H1 (cell line): Measurements from ENCODE around the gene STAM. TPM values are rescaled to one million over a fixed set of nuclear protein-coding genes. Genes with fewer than 3 reads are reported as not detected.

ENCODE experiments used
- CTCF ChIA-PET: fragments of 300-600 bp; sonication (Branson Sonifier 250); formaldehyde crosslinking; loops from one replicate; lab custom pipeline; 2021; ENCODE audit not compliant: partially characterized antibody; lab: Charles Lee
- POLR2A ChIA-PET: fragments of 300-600 bp; sonication (Branson Sonifier 250); formaldehyde crosslinking; loops from one replicate; lab custom pipeline; 2021; ENCODE audit warnings: inconsistent platforms; ENCODE audit not compliant: partially characterized antibody; lab: Charles Lee
- DNase-seq, 2 experiments: peaks; one replicate each; pipeline versions ENCODE4 v3.0.0 to v3.0.0-alpha.2; 2010 to 2022; ENCODE audit warnings: low spot score in 2 of 2, low read depth in 1 of 2, mixed read lengths in 1 of 2
- FAIRE-seq: peaks from 2 replicates; lab custom pipeline; 2011; peaks lifted over from hg19 to GRCh38; lab: Jason Lieb, UNC
- H2AFZ ChIP-seq: 2 replicates; pipeline ENCODE4 v1.8.1; 2012; ENCODE audit warnings: low read length, inconsistent platforms
- H2AK5ac ChIP-seq: 2 replicates; pipeline ENCODE4 v1.6.1; 2013; ENCODE audit warnings: low read depth, low read length
- H2BK120ac ChIP-seq: replicated peaks from 2 replicates; pipeline ENCODE3; 2013; ENCODE audit warnings: low read depth, low read length, inconsistent platforms
- H2BK12ac ChIP-seq: 2 replicates; pipeline ENCODE4 v1.6.1; 2013; ENCODE audit warnings: low read depth, low read length
- H2BK15ac ChIP-seq: 2 replicates; pipeline ENCODE4 v1.6.1; 2013; ENCODE audit warnings: low read length
- H2BK20ac ChIP-seq: 2 replicates; pipeline ENCODE4 v1.6.1; 2013; ENCODE audit warnings: low read length
- H2BK5ac ChIP-seq: 2 replicates; pipeline ENCODE4 v1.6.1; 2013; ENCODE audit warnings: low read depth, low read length
- H3K14ac ChIP-seq: 2 replicates; pipeline ENCODE4 v1.6.1; 2013; ENCODE audit warnings: inconsistent platforms; ENCODE audit not compliant: insufficient read length
- H3K18ac ChIP-seq: 2 replicates; pipeline ENCODE4 v1.6.1; 2013; ENCODE audit warnings: low read length; ENCODE audit errors: extremely low read depth
- H3K23ac ChIP-seq: 2 replicates; pipeline ENCODE4 v1.6.1; 2013; ENCODE audit warnings: inconsistent platforms; ENCODE audit not compliant: insufficient read length
- H3K23me2 ChIP-seq: 2 replicates; pipeline ENCODE4 v1.6.1; 2013; ENCODE audit warnings: low read depth, low read length
- H3K27ac ChIP-seq: 2 replicates; pipeline ENCODE4 v1.6.1; 2011; ENCODE audit warnings: low read depth, low read length, inconsistent platforms
- H3K27me3 ChIP-seq, 4 experiments: replicated peaks in 1 of 4; 1 replicate in 1 of 4; 2 replicates in 3 of 4; pipeline versions ENCODE4 v1.6.1 to v1.8.1; 2011 to 2013; ENCODE audit warnings: low read length in 3 of 4, mild to moderate bottlenecking in 3 of 4, inconsistent platforms in 2 of 4, mixed read lengths in 2 of 4, moderate library complexity in 1 of 4; ENCODE audit not compliant: control insufficient read depth in 3 of 4, insufficient read depth in 3 of 4; ENCODE audit errors: extremely low read depth in 1 of 4
- H3K36me3 ChIP-seq, 4 experiments: 2 replicates each; pipeline versions ENCODE4 v1.6.1 to v1.8.1; 2011 to 2013; ENCODE audit warnings: mild to moderate bottlenecking in 4 of 4, low read length in 3 of 4, moderate library complexity in 2 of 4, control low read depth in 1 of 4, inconsistent platforms in 1 of 4; ENCODE audit not compliant: insufficient read depth in 4 of 4, control insufficient read depth in 2 of 4
- H3K4ac ChIP-seq: replicated peaks from 2 replicates; pipeline ENCODE3; 2013; ENCODE audit warnings: low read length, low read depth, mixed read lengths, inconsistent platforms; ENCODE audit not compliant: insufficient read length
- H3K4me1 ChIP-seq, 4 experiments: replicated peaks in 1 of 4; 1 replicate in 1 of 4; 2 replicates in 3 of 4; pipeline versions ENCODE4 v1.6.1 to v1.8.1; 2011 to 2013; ENCODE audit warnings: low read length in 3 of 4, inconsistent platforms in 2 of 4, mixed read lengths in 1 of 4; ENCODE audit not compliant: insufficient read depth in 4 of 4, control insufficient read depth in 3 of 4
- H3K4me2 ChIP-seq, 2 experiments: 2 replicates each; pipeline versions ENCODE4 v1.6.1 to v1.8.1; 2011 to 2013; ENCODE audit warnings: low read depth in 2 of 2, low read length in 2 of 2, control low read depth in 1 of 2, inconsistent platforms in 1 of 2, mild to moderate bottlenecking in 1 of 2; ENCODE audit not compliant: insufficient read depth in 1 of 2
- H3K4me3 ChIP-seq, 4 experiments: fragments of 200-600, 300-600 bp in 1 of 4; sonication (generic), shearing (Covaris generic), sonication (Bioruptor Twin) in 1 of 4; 2 replicates each; pipeline versions ENCODE4 v1.5.1 to v1.8.1; 2011 to 2016; ENCODE audit warnings: low read length in 4 of 4, low read depth in 3 of 4, control low read depth in 2 of 4, inconsistent platforms in 2 of 4, mild to moderate bottlenecking in 2 of 4, mixed read lengths in 1 of 4, moderate library complexity in 1 of 4; ENCODE audit not compliant: insufficient read depth in 2 of 4; ENCODE audit errors: extremely low read depth in 1 of 4
- H3K56ac ChIP-seq: replicated peaks from 2 replicates; pipeline ENCODE3; 2013; ENCODE audit warnings: low read depth, mild to moderate bottlenecking, mixed read lengths, low read length, inconsistent platforms; ENCODE audit not compliant: insufficient read length
- H3K79me1 ChIP-seq: 2 replicates; pipeline ENCODE4 v1.6.1; 2013; ENCODE audit warnings: low read depth, low read length, control low read depth
- H3K79me2 ChIP-seq, 2 experiments: 2 replicates each; pipeline versions ENCODE4 v1.6.1 to v1.8.1; 2012 to 2013; ENCODE audit warnings: low read length in 2 of 2, mild to moderate bottlenecking in 2 of 2, inconsistent platforms in 1 of 2; ENCODE audit not compliant: insufficient read depth in 2 of 2, control insufficient read depth in 1 of 2
- H3K9ac ChIP-seq, 4 experiments: replicated peaks in 1 of 4; 1 replicate in 1 of 4; 2 replicates in 3 of 4; pipeline versions ENCODE4 v1.6.1 to v1.8.1; 2011 to 2013; ENCODE audit warnings: low read depth in 3 of 4, low read length in 3 of 4, control low read depth in 2 of 4, mild to moderate bottlenecking in 2 of 4, moderate library complexity in 2 of 4, inconsistent platforms in 1 of 4; ENCODE audit errors: extremely low read depth in 1 of 4
- H3K9me3 ChIP-seq, 2 experiments: 2 replicates each; pipeline versions ENCODE4 v1.6.1 to v1.8.1; 2012 to 2013; ENCODE audit warnings: mild to moderate bottlenecking in 2 of 2, moderate library complexity in 2 of 2, control low read depth in 1 of 2, inconsistent platforms in 1 of 2, low read depth in 1 of 2, low read length in 1 of 2, mixed read lengths in 1 of 2; ENCODE audit not compliant: insufficient read depth in 2 of 2
- H4K20me1 ChIP-seq, 2 experiments: replicated peaks in 1 of 2; 2 replicates each; pipeline versions ENCODE3 to v1.8.1; 2011 to 2013; ENCODE audit warnings: inconsistent platforms in 2 of 2, low read length in 2 of 2, mild to moderate bottlenecking in 1 of 2; ENCODE audit not compliant: insufficient read depth in 2 of 2, control insufficient read depth in 1 of 2
- H4K5ac ChIP-seq: 2 replicates; pipeline ENCODE4 v1.6.1; 2013; ENCODE audit warnings: low read length, low read depth, mixed read lengths, inconsistent platforms; ENCODE audit not compliant: insufficient read length
- H4K8ac ChIP-seq: 2 replicates; pipeline ENCODE4 v1.8.0; 2013; ENCODE audit warnings: mild to moderate bottlenecking, moderate library complexity, low read length, inconsistent platforms; ENCODE audit not compliant: insufficient read depth; ENCODE audit errors: extremely low read depth
- H4K91ac ChIP-seq: replicated peaks from 2 replicates; pipeline ENCODE3; 2013; ENCODE audit warnings: low read length, mixed read lengths, inconsistent platforms; ENCODE audit not compliant: insufficient read length
- ASH2L ChIP-seq: fragments of 200-600, 300-600 bp; sonication (generic); IDR thresholded peaks from one replicate; pipeline ENCODE4 v1.7.1; 2017; ENCODE audit warnings: low read length
- BCL11A ChIP-seq, 2 experiments: IDR thresholded peaks; one replicate each; pipeline ENCODE4 v1.6.1; 2011; ENCODE audit warnings: low read depth in 2 of 2, low read length in 2 of 2, mild to moderate bottlenecking in 2 of 2
- CBX5 ChIP-seq: fragments of 300-800, 300-1000 bp; sonication (generic); IDR thresholded peaks from 2 replicates; pipeline ENCODE4 v1.7.1; 2016; ENCODE audit warnings: antibody characterized with exemption, low read length, low read depth
- CTBP2 ChIP-seq: IDR thresholded peaks from 2 replicates; pipeline ENCODE4 v1.7.0; 2011; ENCODE audit warnings: borderline replicate concordance, mild to moderate bottlenecking, moderate library complexity, mixed read lengths, low read length; ENCODE audit not compliant: insufficient read depth, insufficient read length
- EZH2 ChIP-seq: fragments of 200-600 bp; sonication (generic); IDR thresholded peaks from 2 replicates; pipeline ENCODE4 v1.7.1; 2012; ENCODE audit warnings: low read depth, mild to moderate bottlenecking, moderate library complexity, low read length, inconsistent platforms; ENCODE audit not compliant: severe bottlenecking
- GABPA ChIP-seq: IDR thresholded peaks from 2 replicates; pipeline ENCODE4 v1.6.1; 2011; ENCODE audit warnings: mild to moderate bottlenecking, low read length, moderate library complexity, borderline replicate concordance; ENCODE audit not compliant: insufficient read depth
- HDAC6 ChIP-seq: IDR thresholded peaks from one replicate; pipeline ENCODE4 v1.7.1; 2012; ENCODE audit warnings: low read depth, mild to moderate bottlenecking, inconsistent platforms, low read length, moderate library complexity
- RFX5 ChIP-seq: IDR thresholded peaks from 2 replicates; pipeline ENCODE4 v1.6.1; 2011; ENCODE audit warnings: low read depth, low read length, improper control_type of control experiment, borderline replicate concordance
- RXRA ChIP-seq: IDR thresholded peaks from 2 replicates; pipeline ENCODE4 v1.6.1; 2011; ENCODE audit warnings: low read depth, mild to moderate bottlenecking, low read length, moderate library complexity; ENCODE audit not compliant: insufficient read depth
- SP2 ChIP-seq: IDR thresholded peaks from 2 replicates; pipeline ENCODE4 v1.6.1; 2012; ENCODE audit warnings: mild to moderate bottlenecking, low read length, inconsistent platforms
- SRF ChIP-seq: IDR thresholded peaks from 2 replicates; pipeline ENCODE4 v1.6.1; 2011; ENCODE audit warnings: mild to moderate bottlenecking, low read depth, low read length, moderate library complexity
- TAF7 ChIP-seq: optimal IDR thresholded peaks from 2 replicates; pipeline ENCODE3; 2011; ENCODE audit warnings: low read depth, mild to moderate bottlenecking, inconsistent platforms, low read length, moderate library complexity, borderline replicate concordance
- WGBS, 2 experiments: shearing (Covaris generic) in 1 of 2; methylation state at CpG; one replicate each; pipeline versions ENCODE4 v1.1.6 to v1.1.7; 2013 to 2015; ENCODE audit warnings: low lambda C conversion rate in 2 of 2, mixed read lengths in 2 of 2, inconsistent platforms in 1 of 2, low coverage in 1 of 2, missing lambda C conversion rate in 1 of 2; ENCODE audit not compliant: insufficient replicate concordance in 2 of 2, insufficient coverage in 1 of 2, insufficient read length in 1 of 2; ENCODE audit errors: extremely low coverage in 1 of 2, missing lambda C conversion rate in 1 of 2; 5-methylcytosine and 5-hydroxymethylcytosine counted together
- polyA plus RNA-seq, 7 experiments: library from polyadenylated mRNA; depleted of rRNA in 3 of 7; stranded (reverse) in 5 of 7; unstranded in 2 of 7; fragments of >200 nt in 5 of 7; fragments of 200-250 nt in 2 of 7; gene quantifications; 1 replicate in 5 of 7; 2 replicates in 1 of 7; 4 replicates in 1 of 7; pipeline versions ENCODE4 v1.2.1 to v1.2.3, GENCODE V29; 2011 to 2013; ENCODE audit warnings: missing spikeins in 2 of 7, mixed read lengths in 2 of 7
- total RNA-seq: library from RNA; stranded (reverse); fragmentation: NEBNext Ultra II Directional; extraction: Animal tissue kit (Norgen Biotek cat#: 25700); gene quantifications from 2 replicates; pipeline ENCODE4 v1.2.1, GENCODE V29; 2021
- TF ChIP-seq, protein P1 (sequence below): IDR thresholded peaks from 2 replicates; pipeline ENCODE4 v1.6.1; 2011; ENCODE audit warnings: low read length, improper control_type of control experiment

The STAM gene
- total and polyA plus RNA-seq, 2 of the 8 experiments (the other 6 are each of a cell fraction or from before 2014, with no cell fraction given): 22.0 to 27.8 TPM

DNA sequence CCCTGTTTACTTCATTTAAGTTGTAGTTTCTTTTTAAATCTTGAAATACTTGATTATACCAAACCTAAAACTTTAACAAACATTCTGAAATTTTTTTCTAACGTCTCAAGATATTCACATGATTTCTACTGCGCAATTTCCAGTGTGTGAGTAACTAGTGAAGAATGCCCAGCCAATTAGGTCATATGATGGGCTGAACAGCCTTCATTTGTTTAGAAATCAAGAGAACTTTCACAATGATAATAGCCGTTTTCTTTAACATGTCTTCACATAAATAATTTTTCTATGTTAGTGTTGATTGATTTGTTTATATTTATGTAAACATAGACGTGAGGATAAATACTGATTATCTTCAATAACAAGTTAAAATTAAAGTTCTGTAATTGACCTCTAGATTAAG is 21.8 kb downstream of the STAM start:
- Histone ChIP-seq H2AK5ac (no peak overlapping the region), H3K14ac (no peak overlapping the region), H3K23ac (no peak overlapping the region), H2BK15ac (no peak overlapping the region), H3K9ac (no peak overlapping the region), H4K91ac (no peak overlapping the region), H3K23me2 (no peaks in the 10 kb centered on the region), H3K27ac (no peak overlapping the region), H3K56ac (no peak overlapping the region), H4K20me1 (no peaks in the 10 kb centered on the region), H2BK12ac (no peak overlapping the region), H2BK5ac (no peak overlapping the region), H3K9me3 (no peaks in the 10 kb centered on the region), H3K79me2 (peaks cover 0 to 68% of the 10 kb centered on the region in 2 experiments; a peak in 3 of 4 replicates), H3K79me1 (no peaks in the 10 kb centered on the region), H2AFZ (no peak overlapping the region), H4K8ac (no peak overlapping the region), H3K36me3 (peaks cover 0 to 5% (median 0%) of the 10 kb centered on the region in 4 experiments; a peak in 1 of 8 replicates), H3K4me3 (no peak overlapping the region), H2BK20ac (no peak overlapping the region), H3K4me1 (peaks cover 0 to 11% (median under 1%) of the 10 kb centered on the region in 4 experiments; a peak in 2 of 7 replicates), H3K4me2 (no peak overlapping the region), H4K5ac (no peak overlapping the region), H3K4ac (no peak overlapping the region), H3K18ac (no peak overlapping the region), H2BK120ac (no peak overlapping the region), H3K27me3 (no peaks in the 10 kb centered on the region)
- FAIRE-seq: no peak
- DNase-seq: no peak
- WGBS, 2 experiments: 79% methylated on average over 4 of the region's 4 CpGs; no CpG with 5 or more reads in 1 of the 2 experiments
- ChIA-PET POLR2A (no interaction called here), CTCF (no interaction called here)
- TF ChIP-seq SP2 (no peak), ASH2L (no peak), BCL11A (IDR thresholded peaks at IDR 0.05; ENCODE audit: low read depth in 2 of 2, low read length in 2 of 2) (no peak), RFX5 (no peak), HDAC6 (no peak), GABPA (no peak), EZH2 (no peak), CTBP2 (no peak), CBX5 (no peak), TAF7 (no peak), SRF (no peak), RXRA (no peak)
- TF ChIP-seq, protein P1, sequence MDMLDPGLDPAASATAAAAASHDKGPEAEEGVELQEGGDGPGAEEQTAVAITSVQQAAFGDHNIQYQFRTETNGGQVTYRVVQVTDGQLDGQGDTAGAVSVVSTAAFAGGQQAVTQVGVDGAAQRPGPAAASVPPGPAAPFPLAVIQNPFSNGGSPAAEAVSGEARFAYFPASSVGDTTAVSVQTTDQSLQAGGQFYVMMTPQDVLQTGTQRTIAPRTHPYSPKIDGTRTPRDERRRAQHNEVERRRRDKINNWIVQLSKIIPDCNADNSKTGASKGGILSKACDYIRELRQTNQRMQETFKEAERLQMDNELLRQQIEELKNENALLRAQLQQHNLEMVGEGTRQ: no peak
